MM.1S (cell line): Measurements from ENCODE around the gene NFILZ.

Source experiments
- DNase-seq: peaks from one replicate; pipeline ENCODE4 v3.0.0-alpha.2; 2015
- H2AFZ ChIP-seq: fragments of 300-600 bp; sonication (generic); 2 replicates; pipeline ENCODE4 v1.6.0; 2016; ENCODE audit warnings: antibody characterized with exemption, low read length
- H3F3A ChIP-seq: fragments of 300-600 bp; sonication (generic); 2 replicates; pipeline ENCODE4 v1.6.1; 2016; ENCODE audit warnings: mild to moderate bottlenecking, antibody characterized with exemption, low read length, moderate library complexity, mixed read lengths; ENCODE audit not compliant: insufficient read depth
- H3K27ac ChIP-seq: fragments of 300-600 bp; sonication (generic); 2 replicates; pipeline ENCODE4 v1.5.1; 2016; ENCODE audit warnings: mild to moderate bottlenecking, low read length
- H3K27me3 ChIP-seq: fragments of 300-600 bp; sonication (generic); replicated peaks from 2 replicates; pipeline ENCODE4 v1.6.0; 2016; ENCODE audit warnings: low read length; ENCODE audit not compliant: insufficient read depth
- H3K36me3 ChIP-seq: fragments of 300-600 bp; sonication (generic); replicated peaks from 2 replicates; pipeline ENCODE4 v1.6.1; 2016; ENCODE audit warnings: mild to moderate bottlenecking, low read length, mixed read lengths; ENCODE audit not compliant: insufficient read depth
- H3K4me1 ChIP-seq: fragments of 300-600 bp; sonication (generic); 2 replicates; pipeline ENCODE4 v1.6.1; 2016; ENCODE audit warnings: low read length, mixed read lengths
- H3K4me2 ChIP-seq: fragments of 300-600 bp; sonication (generic); 2 replicates; pipeline ENCODE4 v1.6.0; 2016; ENCODE audit warnings: low read depth, low read length
- H3K4me3 ChIP-seq: fragments of 300-600 bp; sonication (generic); 2 replicates; pipeline ENCODE4 v1.5.1; 2016; ENCODE audit warnings: low read length, mixed read lengths
- H3K79me2 ChIP-seq: fragments of 300-600 bp; sonication (generic); 2 replicates; pipeline ENCODE4 v1.6.1; 2016; ENCODE audit warnings: mixed run types, low read length, mixed read lengths
- H3K9ac ChIP-seq: fragments of 300-600 bp; sonication (generic); 2 replicates; pipeline ENCODE4 v1.6.1; 2016; ENCODE audit warnings: low read length, mixed read lengths
- H3K9me2 ChIP-seq: fragments of 300-600 bp; sonication (generic); replicated peaks from 2 replicates; pipeline ENCODE4 v1.6.1; 2016; ENCODE audit warnings: mild to moderate bottlenecking, low read length, mixed read lengths; ENCODE audit not compliant: insufficient read depth
- H3K9me3 ChIP-seq: fragments of 300-600 bp; sonication (generic); replicated peaks from 2 replicates; pipeline ENCODE4 v1.6.1; 2016; ENCODE audit warnings: mild to moderate bottlenecking, low read length, mixed read lengths; ENCODE audit not compliant: insufficient read depth
- H4K20me1 ChIP-seq: fragments of 300-600 bp; sonication (generic); 2 replicates; pipeline ENCODE4 v1.6.1; 2016; ENCODE audit warnings: mild to moderate bottlenecking, low read length, moderate library complexity, mixed read lengths; ENCODE audit not compliant: insufficient read depth
- EZH2 ChIP-seq: fragments of 300-600 bp; sonication (generic); optimal IDR thresholded peaks from 2 replicates; pipeline ENCODE3; 2017; ENCODE audit warnings: low read depth, mild to moderate bottlenecking, antibody characterized with exemption, low read length, mixed read lengths
- EZH2phosphoT487 ChIP-seq: fragments of 300-600 bp; sonication (generic); IDR thresholded peaks from 2 replicates; pipeline ENCODE4 v1.6.1; 2018; ENCODE audit warnings: antibody characterized with exemption, low read length
- TF ChIP-seq, protein P1 (sequence below): fragments of 300-600 bp; sonication (generic); IDR thresholded peaks from 2 replicates; pipeline ENCODE4 v1.5.1; 2016; ENCODE audit warnings: antibody characterized with exemption, low read length, mixed read lengths

Gene NFILZ

DNA sequence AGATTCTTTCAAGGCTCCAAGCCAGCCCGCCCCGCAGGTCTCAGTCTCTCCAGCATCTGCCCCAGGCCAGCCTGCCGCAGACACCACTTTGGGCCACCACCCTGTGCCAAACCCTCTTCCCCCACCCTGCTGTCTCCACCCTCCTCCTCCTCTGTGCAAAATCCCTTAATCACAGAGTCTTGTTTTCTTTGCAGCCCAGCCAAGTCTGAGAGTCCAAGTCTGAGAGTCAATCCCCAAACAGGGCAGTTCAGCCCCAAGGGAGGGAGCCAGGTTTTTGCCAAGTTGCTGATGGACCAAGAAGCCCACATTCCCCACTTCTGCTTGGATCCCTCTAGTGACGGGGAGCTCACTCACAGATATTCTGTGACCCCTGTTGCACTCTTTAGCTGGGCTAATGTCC is 23.0 kb upstream of the NFILZ start:
- Histone ChIP-seq H3K9me2 (no peaks in the 10 kb centered on the region), H3K4me1 (no peaks in the 10 kb centered on the region), H3K79me2 (no peaks in the 10 kb centered on the region), H3K4me2 (no peak overlapping the region), H4K20me1 (no peaks in the 10 kb centered on the region), H3K36me3 (no peaks in the 10 kb centered on the region), H3K27ac (no peak overlapping the region), H3F3A (no peaks in the 10 kb centered on the region), H2AFZ (no peak overlapping the region), H3K9ac (no peak overlapping the region), H3K4me3 (no peak overlapping the region), H3K27me3 (peaks cover 80% of the 10 kb centered on the region), H3K9me3 (no peaks in the 10 kb centered on the region)
- DNase-seq, result no peak
- no peak for TF ChIP-seq EZH2
- no peak for TF ChIP-seq EZH2phosphoT487
- TF ChIP-seq, protein P1, sequence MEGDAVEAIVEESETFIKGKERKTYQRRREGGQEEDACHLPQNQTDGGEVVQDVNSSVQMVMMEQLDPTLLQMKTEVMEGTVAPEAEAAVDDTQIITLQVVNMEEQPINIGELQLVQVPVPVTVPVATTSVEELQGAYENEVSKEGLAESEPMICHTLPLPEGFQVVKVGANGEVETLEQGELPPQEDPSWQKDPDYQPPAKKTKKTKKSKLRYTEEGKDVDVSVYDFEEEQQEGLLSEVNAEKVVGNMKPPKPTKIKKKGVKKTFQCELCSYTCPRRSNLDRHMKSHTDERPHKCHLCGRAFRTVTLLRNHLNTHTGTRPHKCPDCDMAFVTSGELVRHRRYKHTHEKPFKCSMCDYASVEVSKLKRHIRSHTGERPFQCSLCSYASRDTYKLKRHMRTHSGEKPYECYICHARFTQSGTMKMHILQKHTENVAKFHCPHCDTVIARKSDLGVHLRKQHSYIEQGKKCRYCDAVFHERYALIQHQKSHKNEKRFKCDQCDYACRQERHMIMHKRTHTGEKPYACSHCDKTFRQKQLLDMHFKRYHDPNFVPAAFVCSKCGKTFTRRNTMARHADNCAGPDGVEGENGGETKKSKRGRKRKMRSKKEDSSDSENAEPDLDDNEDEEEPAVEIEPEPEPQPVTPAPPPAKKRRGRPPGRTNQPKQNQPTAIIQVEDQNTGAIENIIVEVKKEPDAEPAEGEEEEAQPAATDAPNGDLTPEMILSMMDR, result no peak

DNA sequence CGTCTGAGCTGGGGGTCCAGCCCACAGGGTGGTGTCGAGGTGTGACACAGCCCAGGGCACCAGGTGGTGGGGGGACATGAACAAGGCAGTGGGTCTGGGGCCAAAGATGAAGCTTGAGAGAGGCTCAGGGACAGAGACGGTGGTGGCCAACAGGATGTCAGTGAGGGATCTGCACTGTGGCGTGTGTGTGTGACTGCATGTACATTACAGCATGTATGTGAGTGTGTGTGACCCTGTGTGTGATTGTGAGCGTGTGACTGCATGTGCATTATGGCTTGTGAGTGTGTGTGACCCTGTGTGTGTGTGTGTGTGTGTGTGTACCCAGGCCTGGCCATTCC is 21.5 kb upstream of the NFILZ start:
- DNase-seq, result no peak
- Histone ChIP-seq H4K20me1 (no peaks in the 10 kb centered on the region), H3K4me1 (no peaks in the 10 kb centered on the region), H3K9me2 (no peaks in the 10 kb centered on the region), H3K79me2 (no peaks in the 10 kb centered on the region), H3K9me3 (no peaks in the 10 kb centered on the region), H3K27ac (no peak overlapping the region), H3K27me3 (peaks cover 66% of the 10 kb centered on the region), H3K9ac (no peak overlapping the region), H3K36me3 (no peaks in the 10 kb centered on the region), H2AFZ (no peak overlapping the region), H3F3A (no peaks in the 10 kb centered on the region), H3K4me3 (no peak overlapping the region), H3K4me2 (no peak overlapping the region)
- TF ChIP-seq, protein P1, result no peak
- no peak for TF ChIP-seq EZH2
- no peak for TF ChIP-seq EZH2phosphoT487

DNA sequence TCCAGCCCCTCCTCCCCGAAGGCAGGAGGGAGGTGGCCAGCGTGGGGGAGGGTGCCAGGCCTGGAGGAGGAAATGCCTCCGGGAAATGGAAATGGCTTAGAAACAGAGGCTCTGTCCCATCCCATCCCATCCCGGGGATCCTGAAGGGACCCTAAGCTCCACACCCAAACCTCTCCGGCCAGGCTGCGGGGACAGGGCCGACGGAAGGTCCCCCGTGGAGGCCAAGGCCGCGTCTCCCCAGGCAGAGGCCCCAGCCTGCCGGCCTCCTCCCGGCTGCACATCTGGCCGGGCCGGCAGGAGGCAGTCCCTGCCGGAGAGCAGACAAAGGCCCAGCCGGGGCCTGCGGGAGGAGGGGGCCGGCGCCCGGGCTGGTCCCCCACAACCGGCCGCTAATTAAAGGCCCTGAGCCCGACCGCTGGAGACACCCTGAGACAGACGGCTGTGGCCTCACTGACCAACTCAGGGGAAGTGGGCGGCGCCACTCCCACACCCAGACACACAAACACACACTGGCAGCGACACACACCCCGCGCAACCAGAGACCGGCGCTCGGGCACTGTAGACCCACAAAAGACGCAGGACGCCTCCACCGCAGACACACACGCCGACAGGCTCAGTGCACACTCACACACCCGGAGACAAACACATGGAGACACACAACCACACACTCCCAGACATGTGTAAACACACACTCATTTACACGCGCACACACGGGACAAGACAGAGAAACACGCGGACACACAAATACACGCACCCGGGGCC is 21.0 kb upstream of the NFILZ start:
- Histone ChIP-seq H3K4me1 (no peaks in the 10 kb centered on the region), H3K4me2 (no peak overlapping the region), H4K20me1 (no peaks in the 10 kb centered on the region), H3K4me3 (no peak overlapping the region), H3K9me2 (no peaks in the 10 kb centered on the region), H2AFZ (no peak overlapping the region), H3K27ac (no peak overlapping the region), H3K9ac (no peak overlapping the region), H3K36me3 (no peaks in the 10 kb centered on the region), H3F3A (no peaks in the 10 kb centered on the region), H3K9me3 (no peaks in the 10 kb centered on the region), H3K27me3 (peaks cover 63% of the 10 kb centered on the region), H3K79me2 (no peaks in the 10 kb centered on the region)
- no peak for TF ChIP-seq EZH2phosphoT487
- no peak for DNase-seq
